Neural cell (in vitro differentiated cells): ENCODE measurements around the gene STPG2.

ENCODE experiments used
- CTCF ChIP-seq: fragments of 450-650 bp; IDR thresholded peaks from 2 replicates; pipeline ENCODE4 v1.5.1; 2014; ENCODE audit warnings: antibody characterized with exemption, mild to moderate bottlenecking, moderate library complexity; ENCODE audit not compliant: poor library complexity, severe bottlenecking
- EZH2 ChIP-seq: fragments of 200-600, 300-800 bp; shearing (Covaris generic), sonication (generic); IDR thresholded peaks from 2 replicates; pipeline ENCODE4 v1.6.1; 2014; ENCODE audit warnings: antibody characterized with exemption, low read length, borderline replicate concordance, mild to moderate bottlenecking; ENCODE audit not compliant: insufficient read depth, poor library complexity, severe bottlenecking
- MXI1 ChIP-seq: fragments of 450-650 bp; conservative IDR thresholded peaks from 2 replicates; pipeline ENCODE4 v1.6.1; 2014; ENCODE audit warnings: antibody characterized with exemption, mild to moderate bottlenecking; ENCODE audit not compliant: poor library complexity, severe bottlenecking
- POLR2AphosphoS5 ChIP-seq: IDR thresholded peaks from 2 replicates; pipeline ENCODE4 v1.6.1; 2012
- RAD21 ChIP-seq: fragments of 450-650 bp; conservative IDR thresholded peaks from 2 replicates; pipeline ENCODE4 v1.6.1; 2014; ENCODE audit warnings: antibody characterized with exemption, mild to moderate bottlenecking, moderate library complexity
- REST ChIP-seq: IDR thresholded peaks from 2 replicates; pipeline ENCODE4 v1.6.1; 2012; ENCODE audit warnings: borderline replicate concordance
- SMC3 ChIP-seq: fragments of 450-650 bp; conservative IDR thresholded peaks from 2 replicates; pipeline ENCODE4 v1.6.1; 2014; ENCODE audit warnings: antibody characterized with exemption, mild to moderate bottlenecking, moderate library complexity; ENCODE audit not compliant: poor library complexity

GRCh38 chr4:97836662-97837061 lies 306.6 kb downstream of the STPG2 start:
- TF ChIP-seq EZH2 (no peak), SMC3 (no peak), REST (no peak), CTCF (no peak), RAD21 (no peak), MXI1 (no peak), POLR2AphosphoS5 (no peak)
